ENCODE data around the gene FHIT.
A peak's percentile ranks its signal among the peaks of the same experiment; 100 is the strongest.

The FHIT gene

DNA sequence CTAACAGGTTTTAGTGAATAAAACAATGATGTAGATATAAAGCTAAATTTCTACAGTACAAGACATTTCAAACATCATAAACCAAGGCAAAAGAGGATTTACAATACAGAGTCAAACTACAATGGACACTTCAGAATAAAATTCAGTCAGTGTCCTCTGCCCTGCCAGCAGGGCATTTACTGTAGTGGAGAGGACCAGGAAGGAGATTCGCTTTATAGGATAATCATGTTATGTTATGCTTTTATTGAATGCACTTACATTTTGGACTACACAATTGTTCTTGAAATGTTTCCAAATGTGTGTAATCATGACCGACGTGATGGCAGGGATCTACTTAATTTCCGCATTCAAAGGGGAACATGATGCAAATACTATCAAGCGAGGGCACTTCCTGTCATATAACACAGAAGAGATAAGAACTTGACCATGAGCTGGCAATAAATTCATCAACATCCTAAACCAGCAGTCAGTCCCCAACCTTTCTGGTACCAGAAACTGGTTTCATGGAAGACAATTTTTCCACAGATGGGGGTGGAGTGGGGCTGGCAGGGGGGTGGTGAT lies 925.6 kb downstream of the FHIT start:
- no peak for DNase-seq (ENCODE audit: low read depth)

DNA sequence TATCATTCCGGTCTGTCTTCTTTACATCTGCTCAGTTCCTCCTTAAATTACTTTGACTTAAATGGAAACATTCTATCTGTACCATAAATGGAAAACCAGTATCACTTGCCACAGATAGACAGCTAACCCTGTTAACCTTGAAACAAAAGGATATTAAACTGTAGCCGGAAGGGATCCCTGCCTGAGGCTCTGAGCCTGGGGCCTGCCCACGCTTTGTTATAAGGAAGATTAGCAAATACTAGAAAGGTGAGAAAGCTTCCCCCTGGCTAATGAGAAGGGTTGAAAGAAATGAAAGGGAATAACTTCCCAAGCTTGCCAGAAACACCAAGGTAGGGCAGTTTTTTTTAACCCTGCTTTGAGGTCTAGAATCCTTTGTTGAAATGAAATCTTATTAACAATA lies 927.6 kb downstream of the FHIT start:
- no peak for DNase-seq (ENCODE audit: low read depth)

DNA sequence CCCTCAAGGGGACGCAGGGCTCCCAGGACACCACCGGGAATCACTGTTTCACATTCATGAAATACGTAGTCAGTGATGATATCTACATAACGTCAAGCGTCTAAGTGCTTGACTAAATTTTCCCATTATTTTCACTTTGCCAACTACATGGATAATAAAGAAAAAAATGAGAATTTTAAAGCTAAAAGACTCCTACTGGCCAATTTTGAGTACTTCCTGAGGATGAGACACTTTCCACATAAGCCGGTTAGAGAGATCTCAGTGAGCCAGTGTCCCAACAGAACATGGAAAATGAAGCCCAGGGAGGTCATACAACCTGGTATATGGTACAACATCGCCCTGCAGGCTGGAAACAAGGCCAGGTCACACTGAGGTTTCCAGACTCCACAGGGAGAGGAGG lies 928.1 kb downstream of the FHIT start:
- DNase-seq (ENCODE audit: low read depth), result no peak

DNA sequence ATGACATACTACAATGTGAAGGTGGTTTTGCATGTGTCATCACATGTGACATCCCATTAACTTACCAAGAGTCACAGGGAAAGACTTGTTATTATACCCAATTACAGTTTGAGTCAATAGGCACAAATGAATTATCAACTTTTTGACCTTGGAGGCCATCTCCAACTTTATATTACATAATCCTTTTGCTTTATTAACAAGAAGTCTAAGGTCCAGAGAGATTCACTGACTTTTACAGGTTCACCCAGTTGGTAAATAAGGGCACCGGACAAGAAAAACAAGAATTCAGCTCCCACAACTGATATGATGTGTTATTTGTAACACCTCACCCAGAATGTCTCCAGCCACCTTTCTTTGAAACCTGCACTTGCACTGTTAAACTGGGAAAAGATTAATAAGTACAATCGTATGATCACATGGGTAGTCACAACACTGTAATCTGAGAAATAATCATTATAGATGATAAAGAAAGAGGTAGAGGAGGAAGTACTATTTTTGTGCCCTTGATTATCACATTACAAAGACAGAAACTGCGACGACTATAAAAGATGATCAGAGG lies 928.9 kb downstream of the FHIT start:
- no peak for DNase-seq (ENCODE audit: low read depth)

DNA sequence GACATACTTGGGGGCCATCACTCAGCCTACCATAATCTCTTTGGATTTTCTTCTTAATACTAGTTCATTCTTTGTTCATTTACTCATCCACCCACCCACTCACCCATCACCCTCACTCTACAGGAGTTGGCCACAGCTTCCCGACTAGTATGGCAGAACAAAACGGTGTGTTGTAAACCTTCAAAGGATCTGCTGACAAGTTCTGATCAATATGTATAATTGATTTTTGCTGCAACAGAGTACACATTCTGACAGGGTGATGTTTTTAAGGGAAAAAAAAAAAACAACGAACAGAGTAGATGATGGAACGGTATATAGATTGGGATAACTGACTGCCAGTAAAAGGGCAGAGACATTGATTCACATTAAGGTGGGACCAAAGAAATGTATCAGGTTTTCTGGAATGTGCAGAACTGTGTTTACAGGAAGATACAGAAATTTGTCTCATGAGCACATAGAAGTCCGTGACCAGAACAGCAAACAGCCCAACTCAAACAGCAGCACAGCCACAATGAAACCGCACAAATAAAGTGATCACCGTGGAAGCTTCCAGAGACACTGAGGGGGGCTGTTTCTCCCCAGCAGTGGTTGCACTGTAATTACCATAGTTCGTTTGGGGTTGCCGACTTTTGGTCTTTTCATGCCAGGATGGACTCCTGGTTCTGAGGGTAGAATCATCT lies 931.9 kb downstream of the FHIT start:
- DNase-seq (ENCODE audit: low read depth), result no peak

DNA sequence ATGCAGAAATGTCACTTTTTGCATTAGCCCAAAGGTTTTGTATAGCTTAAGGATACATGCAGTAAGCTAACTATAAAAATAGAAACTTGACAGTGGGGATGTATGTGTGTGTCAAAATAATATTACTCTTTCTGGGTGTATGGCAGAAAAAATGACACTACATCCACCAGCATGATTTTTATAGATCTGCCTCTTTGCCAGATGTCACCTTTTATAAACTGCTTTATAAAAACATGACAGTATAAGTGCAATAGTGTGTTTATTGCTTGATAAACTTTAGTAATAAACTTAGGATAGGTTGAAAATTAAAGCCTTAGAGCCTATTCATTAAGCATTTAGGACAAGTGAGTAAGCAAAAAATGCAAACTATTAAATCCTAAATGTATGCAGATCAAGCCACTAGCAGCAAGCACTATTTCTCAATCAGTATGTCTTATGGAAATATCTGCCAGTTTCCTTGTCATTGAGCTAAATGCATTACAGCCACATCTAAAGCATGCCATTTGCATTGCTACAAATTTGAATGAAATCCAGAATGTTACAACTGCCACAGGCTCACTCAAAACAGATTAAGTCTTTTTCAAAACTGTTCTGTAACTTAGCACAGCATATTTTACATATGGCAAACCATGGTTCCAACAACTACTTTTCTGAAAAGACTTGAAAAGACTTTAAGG lies 935.0 kb downstream of the FHIT start:
- DNase-seq (ENCODE audit: low read depth), result peak; percentile 35

DNA sequence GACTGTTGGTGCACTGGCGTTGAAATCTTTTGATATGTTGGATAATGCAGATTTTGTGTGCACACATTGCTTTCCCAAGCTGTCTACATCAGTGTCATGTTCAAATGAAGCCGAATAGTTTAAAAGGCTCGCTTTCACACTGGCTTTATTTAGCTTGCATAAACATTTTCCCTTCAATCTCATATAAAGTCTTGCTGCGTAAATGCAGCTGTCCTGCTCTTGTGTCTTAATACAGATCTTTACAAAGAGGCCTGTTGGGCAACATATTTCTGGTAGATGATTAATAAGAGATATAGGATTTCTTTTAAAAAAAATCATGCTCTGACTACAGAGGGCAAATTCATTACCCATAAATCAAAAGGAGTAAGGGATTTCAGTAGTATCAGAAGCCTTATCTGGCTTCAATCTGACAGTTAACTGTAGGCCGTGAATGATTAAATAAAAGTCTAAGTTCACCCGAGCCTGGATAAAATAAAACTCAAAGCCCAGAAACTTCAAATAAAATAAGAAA lies 937.2 kb downstream of the FHIT start:
- DNase-seq (ENCODE audit: low read depth), result no peak

DNA sequence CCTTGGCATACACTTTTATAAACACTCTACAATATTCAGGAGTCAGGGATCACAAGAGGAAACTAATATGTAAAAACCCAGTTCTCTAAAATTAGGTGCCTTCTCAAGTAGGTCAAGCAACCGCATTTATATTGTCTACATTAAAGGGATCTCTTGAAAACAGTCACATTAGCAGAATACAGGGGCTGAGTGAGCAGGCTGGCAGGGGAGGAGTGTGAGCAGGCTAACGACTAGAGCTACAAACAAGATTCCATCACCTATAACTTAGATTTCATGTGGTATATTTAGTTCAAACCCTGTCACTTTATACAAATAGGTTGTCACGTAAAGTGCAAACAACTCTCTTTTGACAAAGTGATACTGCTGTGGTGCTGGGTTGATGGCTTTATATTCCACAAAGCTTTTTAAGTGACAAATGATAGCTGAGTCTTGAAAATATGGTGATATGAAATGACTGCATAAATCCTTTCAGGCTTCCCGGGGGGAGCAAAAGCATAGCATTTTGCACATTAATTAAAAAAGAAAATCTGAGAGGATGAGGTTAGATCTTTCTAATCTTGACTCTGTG lies 937.9 kb downstream of the FHIT start:
- DNase-seq (ENCODE audit: low read depth), result no peak

DNA sequence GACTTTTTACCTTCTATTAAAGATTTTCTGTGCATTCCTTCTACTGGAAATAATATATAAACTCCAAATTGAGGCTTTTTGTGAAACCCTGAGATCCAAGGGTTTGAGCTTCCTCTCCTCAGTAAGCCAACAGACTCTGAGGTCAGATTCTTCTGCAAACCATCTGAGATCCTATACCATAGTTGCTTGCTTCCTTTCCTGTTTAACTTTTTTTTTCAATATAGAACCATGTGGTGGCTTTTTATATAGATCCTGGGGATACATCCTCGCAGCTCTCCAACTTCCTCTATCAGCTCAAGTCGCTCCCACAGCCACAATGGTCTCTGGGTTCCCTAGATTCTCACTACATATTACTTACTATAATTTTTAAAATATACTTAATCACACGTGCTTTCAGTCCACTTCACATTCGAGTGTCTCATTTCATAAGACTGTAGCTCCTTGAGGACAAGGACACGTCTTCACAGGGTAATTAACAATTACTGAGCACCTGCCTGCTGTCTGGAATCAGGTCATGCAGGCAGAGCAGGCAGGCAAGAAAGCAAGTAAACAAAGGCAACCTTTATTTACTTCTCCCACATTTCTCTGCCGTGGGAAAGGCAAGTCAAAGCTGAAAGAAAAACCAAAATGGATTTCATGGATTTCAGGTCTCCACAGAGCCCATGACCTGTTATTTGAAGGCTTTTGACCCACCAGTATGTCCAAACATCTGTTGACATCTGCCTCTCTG lies 941.5 kb downstream of the FHIT start:
- no peak for DNase-seq (ENCODE audit: low read depth)

DNA sequence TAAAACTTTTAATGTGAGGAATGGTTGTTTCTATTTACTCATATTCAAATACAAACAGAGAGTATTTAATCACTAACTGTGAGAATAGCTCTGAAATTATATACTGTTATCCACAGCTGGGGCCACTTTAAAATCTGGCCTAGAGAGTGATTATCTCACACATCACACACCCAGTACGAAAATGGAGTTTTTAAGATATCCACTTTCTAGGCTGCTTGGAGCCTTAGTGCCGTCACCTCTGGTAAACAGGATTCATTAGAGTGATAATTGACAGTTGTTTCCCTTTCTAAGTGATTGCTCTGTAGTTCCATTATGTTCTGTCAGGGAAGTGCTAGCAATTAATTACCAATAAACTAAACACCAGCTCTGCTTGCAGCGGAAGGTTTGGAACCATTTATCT lies 942.4 kb downstream of the FHIT start:
- no peak for DNase-seq (ENCODE audit: low read depth)

DNA sequence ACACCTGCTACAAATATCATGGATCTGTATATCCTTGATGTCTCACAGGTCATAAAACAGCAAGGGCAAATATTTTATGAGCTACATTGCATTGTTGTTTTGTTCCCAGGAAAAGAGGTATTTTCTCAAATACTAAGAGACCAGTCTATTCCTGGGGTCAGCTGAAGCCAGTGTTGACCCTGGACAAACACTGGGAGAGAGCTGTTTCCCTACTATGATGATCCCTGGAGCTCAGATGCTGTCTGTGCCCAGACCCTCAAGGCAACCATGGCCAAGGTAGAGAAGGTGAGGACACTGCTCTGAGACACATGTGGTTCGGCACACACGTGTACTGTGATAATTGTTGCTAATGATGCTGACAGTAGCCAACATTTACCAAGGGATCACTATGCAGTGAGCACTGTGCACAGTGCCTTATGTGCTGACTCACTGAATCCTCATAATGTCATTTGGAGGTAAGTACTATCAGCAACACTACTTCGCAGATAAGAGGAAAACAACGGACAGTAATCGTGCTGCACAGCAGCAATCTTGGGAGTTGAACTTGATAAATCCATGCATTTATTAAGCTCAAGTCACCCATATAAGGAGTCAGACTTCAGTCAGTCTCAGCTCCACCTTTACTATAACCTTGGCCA lies 943.6 kb downstream of the FHIT start:
- DNase-seq (ENCODE audit: low read depth), result no peak

DNA sequence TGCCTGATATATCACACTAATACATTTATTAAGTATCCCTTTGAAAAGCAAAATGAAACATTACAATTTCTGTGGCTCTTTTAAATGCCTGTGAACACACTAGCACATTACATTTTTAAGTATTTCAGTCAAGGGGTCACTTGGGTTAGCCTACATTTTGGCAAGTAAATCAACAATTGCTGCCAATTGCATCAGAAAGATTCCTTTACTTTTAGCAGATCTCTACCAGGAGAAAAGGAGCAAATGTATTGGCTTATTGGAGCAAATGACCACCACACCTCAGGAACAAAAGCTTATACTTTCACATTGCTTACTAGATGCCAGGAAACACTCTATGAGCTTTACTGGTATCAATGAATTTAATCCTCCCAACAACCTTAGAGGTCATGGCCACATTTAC lies 947.1 kb downstream of the FHIT start:
- DNase-seq (ENCODE audit: low read depth), result peak; percentile 3

DNA sequence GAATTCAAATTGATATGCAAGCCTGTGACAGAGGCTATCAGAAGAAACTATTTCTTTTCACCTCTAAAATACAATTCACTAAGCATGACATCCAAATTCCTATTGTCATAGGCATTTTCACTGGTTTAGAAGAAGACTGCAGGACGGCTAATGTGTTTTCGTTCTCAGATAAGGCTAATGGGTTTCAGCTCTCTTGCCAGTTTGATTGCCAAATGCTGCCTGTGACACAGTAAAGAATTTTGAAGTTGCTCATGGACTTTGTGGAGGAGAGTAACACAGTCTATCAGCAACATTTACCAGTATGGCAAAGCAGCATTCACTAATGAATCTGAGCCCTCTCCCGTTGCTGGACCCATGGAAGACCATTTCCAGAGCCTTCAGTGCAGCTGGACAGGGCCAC lies 948.1 kb downstream of the FHIT start:
- DNase-seq (ENCODE audit: low read depth), result no peak

DNA sequence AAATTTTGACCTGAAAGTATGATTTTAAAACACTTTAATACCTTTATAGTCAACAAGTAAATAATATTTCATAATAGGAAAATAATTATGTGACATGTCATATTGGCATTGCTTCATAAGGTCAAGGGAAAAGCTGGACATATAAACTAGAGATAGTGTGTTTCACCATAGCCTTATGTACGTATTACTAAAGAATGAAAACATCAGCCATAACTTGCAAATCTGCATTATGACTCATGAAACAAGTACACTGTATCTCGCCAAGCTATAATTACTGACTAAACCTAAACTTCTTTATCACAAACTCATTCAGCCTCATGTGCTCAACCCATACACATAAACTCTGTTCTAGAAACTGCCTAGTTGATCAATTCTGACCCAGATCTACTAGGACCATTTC lies 950.1 kb downstream of the FHIT start:
- DNase-seq (ENCODE audit: low read depth), result peak; percentile 27

DNA sequence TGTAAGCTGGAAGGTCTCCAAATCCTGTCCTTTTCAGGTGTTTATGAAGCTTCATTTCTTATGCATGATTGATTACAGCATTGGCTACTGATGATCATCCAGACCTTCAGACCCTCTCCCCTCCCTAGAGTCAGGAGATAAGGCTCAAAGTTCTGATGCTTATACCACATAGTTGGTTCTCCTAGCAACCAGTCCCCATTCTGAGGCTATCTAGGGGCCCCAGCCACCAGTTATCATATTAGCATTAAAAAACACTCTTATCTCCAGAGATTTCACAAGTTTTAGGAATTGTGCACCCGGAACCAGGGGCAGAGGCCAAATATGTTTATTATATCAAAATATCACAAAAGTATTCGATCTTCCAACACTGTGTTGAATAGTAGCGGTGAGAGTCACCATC lies 953.1 kb downstream of the FHIT start:
- DNase-seq (ENCODE audit: low read depth), result no peak

DNA sequence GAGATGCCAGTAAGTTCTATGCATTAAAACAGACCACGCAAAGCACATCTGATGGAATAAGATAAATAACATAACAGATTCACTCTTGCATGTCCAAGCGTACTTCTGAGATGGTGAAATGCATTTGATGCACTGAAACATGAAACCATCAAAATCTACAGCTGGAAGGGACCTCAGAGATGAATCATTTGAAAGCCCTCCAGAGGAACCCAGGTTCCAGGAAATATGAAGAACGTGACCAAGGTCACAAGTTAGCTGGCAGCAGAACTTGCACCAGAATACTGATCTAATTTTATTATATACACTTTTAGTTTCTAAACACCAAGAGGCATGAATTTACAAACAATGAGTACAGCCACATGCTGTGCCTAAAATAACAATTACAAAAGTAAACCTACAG lies 957.1 kb downstream of the FHIT start:
- DNase-seq (ENCODE audit: low read depth), result peak; percentile 46

DNA sequence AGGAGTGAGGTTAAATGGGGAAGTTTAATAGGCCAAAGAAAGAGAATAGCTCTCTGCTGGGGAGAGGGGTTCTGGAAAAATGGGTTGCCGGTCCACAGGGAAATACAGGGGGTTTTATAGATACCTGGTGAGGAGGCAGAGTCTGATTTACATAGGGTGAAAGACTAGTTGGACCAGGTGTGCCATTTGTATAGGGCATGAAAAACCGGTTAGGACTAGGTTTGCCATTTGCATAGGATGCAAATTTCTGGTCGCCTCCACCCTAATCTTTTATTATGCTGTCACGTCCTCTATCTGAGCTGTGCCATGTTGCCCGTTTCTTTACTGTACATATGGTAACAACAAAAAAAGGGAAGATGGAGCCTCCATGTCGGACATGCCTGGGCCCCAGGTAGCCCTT lies 960.1 kb downstream of the FHIT start:
- DNase-seq (ENCODE audit: low read depth), result no peak

DNA sequence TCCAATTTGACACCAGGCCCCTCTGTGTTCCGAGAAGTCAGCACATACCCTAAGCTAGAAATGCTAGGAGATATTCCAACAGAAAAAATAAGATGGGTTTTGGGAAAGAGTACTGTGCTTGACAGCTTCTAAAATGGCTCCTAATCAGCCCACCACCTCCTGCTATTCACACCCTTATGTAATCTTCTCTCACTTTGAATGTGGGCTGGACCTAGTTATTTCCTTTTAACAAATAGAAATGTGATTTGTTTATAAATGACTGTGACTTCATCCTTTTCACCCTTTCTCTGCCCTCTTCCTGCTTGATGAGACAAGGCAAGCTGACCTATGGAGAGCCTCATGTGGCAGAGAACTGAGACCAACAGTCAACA lies 961.1 kb downstream of the FHIT start:
- no peak for DNase-seq (ENCODE audit: low read depth)

DNA sequence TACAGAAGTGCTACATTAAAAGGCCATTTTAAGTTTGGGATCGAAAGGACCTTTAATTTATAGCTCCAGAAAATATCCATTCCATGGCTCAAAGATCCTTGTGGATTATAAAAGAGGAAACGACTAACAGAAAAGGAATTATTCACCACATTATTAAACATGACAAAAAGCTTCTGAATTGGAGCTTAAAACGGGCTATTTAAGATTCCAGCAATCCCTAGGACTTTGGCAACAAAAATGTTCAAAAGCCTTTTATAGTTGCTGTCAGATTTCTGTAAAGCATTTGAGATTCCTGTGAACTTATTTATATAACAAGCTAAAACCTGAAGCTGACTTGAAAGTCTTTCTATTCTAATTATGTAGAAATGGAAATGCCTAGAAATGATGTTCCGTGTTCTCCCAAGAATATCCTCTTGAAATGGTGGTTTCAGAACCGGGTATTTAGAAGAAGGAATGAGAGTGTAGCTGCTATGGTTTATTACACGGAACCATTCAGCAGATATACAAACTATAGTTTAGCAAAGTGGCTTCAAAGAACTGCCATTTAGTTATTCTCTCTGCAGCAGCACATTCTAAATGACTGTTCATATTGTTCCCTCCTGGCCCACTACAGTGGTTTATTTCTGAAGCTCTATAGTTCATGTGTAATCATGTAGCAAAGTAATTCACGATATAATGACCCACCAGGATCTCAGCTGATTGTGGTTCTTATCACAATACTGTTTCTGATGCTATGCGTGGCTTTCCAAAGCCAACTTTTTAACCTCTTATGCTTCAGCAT lies 961.7 kb downstream of the FHIT start:
- no peak for DNase-seq (ENCODE audit: low read depth)

DNA sequence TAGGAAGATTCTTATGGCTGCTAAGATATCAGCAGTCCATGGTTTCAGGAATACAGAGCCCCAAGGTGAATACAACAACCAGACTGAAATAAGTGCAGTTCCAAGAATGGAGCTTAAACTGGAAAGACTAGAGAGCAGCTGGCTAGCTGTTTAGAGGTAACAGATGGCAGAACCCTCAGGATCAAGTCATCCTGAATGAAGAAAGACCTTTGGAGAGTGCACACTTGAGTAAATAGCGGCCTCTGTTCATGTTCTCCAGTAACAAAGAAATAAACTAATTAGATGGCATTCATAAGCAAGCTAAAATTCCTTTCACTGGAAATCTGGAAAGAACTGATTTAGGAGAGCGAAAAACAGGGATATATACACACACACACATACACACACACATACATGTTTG lies 968.4 kb downstream of the FHIT start:
- DNase-seq (ENCODE audit: low read depth), result no peak

DNA sequence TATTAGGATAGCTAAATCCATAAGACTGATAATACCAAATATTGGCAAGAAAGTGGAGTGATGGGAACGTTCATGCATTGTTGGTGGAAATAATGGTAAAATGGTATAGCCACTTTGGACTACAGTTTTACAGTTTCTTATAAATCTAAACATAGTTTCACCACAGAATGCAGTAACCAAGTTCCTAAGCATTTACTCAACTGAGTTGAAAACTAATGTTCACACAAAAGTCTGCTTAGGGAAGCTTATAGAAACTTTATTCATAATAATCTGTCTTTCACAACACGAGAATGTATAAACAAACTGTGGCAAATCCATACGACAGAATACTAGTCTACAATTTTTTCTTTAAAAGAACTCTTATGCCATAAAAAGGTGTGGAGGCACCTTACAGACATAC lies 969.3 kb downstream of the FHIT start:
- no peak for DNase-seq (ENCODE audit: low read depth)
